HL-60 (cell line): ENCODE measurements around the gene RSRC1.

ENCODE experiments used
- DNase-seq, 2 experiments: peaks; one replicate each; pipeline ENCODE4 v3.0.0-alpha.2; 2010 to 2020; ENCODE audit warnings: low read depth in 1 of 2, low spot score in 1 of 2
- H3K27ac ChIP-seq: fragments of 250-450 bp; sonication (Bioruptor Pico); replicated peaks from 2 replicates; pipeline ENCODE4 v1.5.1; 2020; ENCODE audit warnings: mild to moderate bottlenecking, moderate library complexity
- H3K27me3 ChIP-seq: fragments of 250-450 bp; sonication (Bioruptor Pico); 2 replicates; pipeline ENCODE4 v1.5.1; 2021; ENCODE audit warnings: mild to moderate bottlenecking, moderate library complexity; ENCODE audit not compliant: insufficient read depth, poor library complexity, severe bottlenecking
- H3K4me3 ChIP-seq: replicated peaks from 2 replicates; pipeline ENCODE4 v1.5.1; 2011; ENCODE audit warnings: mild to moderate bottlenecking, control low read depth, low read length; ENCODE audit not compliant: insufficient read depth
- GABPA ChIP-seq: IDR thresholded peaks from 2 replicates; pipeline ENCODE4 v1.6.1; 2012; ENCODE audit warnings: low read depth
- POLR2AphosphoS5 ChIP-seq: IDR thresholded peaks from 2 replicates; pipeline ENCODE4 v1.6.1; 2012; ENCODE audit warnings: low read depth
- REST ChIP-seq: IDR thresholded peaks from 2 replicates; pipeline ENCODE4 v1.6.1; 2012; ENCODE audit warnings: low read depth; ENCODE audit not compliant: insufficient replicate concordance
- SPI1 ChIP-seq: IDR thresholded peaks from 2 replicates; pipeline ENCODE4 v1.6.1; 2012; ENCODE audit warnings: low read depth, mild to moderate bottlenecking, borderline replicate concordance
- TF ChIP-seq, protein P1 (sequence below): IDR thresholded peaks from one replicate; pipeline ENCODE4 v1.5.1; 2011; ENCODE audit warnings: low read length, control low read depth, inconsistent platforms; ENCODE audit not compliant: insufficient read depth

The RSRC1 gene

DNA sequence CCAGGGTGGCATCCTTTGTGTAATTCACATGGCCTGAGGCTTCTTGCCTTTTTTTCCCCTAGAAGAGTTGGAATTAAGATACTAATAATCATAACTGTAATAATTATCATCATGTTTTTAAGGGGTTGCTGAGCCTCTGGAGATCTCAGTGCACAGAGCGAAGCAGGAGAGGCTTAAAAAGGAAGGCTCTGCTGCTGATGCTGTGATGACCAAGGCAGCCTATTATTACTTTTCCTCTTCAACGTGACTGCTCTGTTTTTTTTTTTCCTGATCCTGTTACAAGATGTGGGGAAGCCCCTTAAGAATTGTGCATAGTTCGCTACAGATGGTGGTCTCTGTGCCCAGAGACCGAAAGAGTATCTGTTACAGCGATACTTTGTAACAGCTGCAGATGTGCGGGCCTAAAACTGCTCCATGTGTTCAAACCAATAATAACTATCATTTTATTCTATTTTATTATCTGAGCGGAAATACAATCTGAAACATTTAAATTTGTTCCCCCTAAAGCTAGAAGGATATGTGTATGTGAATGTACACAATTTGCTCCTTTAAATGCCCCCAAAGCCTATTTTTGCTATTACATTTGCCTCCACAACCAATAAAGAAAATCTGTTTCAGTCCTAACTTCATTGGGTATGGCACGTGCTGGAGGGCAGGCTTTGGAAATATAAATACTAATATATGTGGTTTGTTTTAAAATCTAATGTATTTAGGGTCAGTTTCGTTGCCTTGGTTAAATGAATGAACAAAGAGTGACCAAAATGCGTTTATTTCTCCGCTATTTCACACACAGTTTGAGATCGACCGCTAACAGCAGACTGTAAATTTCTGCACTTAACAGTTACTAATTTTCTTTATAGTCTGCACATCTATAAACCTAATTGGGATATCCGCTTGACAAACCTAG lies 8.3 kb upstream of the RSRC1 start:
- Histone ChIP-seq H3K27me3 (no peaks in the 10 kb centered on the region), H3K4me3 (no peak overlapping the region), H3K27ac (no peak overlapping the region)
- no peak for TF ChIP-seq POLR2AphosphoS5
- TF ChIP-seq REST, result no peak
- no peak for TF ChIP-seq GABPA
- TF ChIP-seq, protein P1, sequence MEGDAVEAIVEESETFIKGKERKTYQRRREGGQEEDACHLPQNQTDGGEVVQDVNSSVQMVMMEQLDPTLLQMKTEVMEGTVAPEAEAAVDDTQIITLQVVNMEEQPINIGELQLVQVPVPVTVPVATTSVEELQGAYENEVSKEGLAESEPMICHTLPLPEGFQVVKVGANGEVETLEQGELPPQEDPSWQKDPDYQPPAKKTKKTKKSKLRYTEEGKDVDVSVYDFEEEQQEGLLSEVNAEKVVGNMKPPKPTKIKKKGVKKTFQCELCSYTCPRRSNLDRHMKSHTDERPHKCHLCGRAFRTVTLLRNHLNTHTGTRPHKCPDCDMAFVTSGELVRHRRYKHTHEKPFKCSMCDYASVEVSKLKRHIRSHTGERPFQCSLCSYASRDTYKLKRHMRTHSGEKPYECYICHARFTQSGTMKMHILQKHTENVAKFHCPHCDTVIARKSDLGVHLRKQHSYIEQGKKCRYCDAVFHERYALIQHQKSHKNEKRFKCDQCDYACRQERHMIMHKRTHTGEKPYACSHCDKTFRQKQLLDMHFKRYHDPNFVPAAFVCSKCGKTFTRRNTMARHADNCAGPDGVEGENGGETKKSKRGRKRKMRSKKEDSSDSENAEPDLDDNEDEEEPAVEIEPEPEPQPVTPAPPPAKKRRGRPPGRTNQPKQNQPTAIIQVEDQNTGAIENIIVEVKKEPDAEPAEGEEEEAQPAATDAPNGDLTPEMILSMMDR, result no peak
- no peak for TF ChIP-seq SPI1
- DNase-seq, result no peak

GRCh38 chr3:158102242-158103080 lies 7.4 kb upstream of the RSRC1 start:
- Histone ChIP-seq H3K4me3 (no peak overlapping the region), H3K27ac (no peak overlapping the region), H3K27me3 (no peaks in the 10 kb centered on the region)
- no peak for TF ChIP-seq SPI1
- TF ChIP-seq, protein P1, result no peak
- no peak for TF ChIP-seq POLR2AphosphoS5
- TF ChIP-seq REST, result no peak
- no peak for TF ChIP-seq GABPA
- DNase-seq, result no peak

- Histone ChIP-seq H3K27ac (no peak overlapping the region), H3K27me3 (no peaks in the 10 kb centered on the region), H3K4me3 (no peak overlapping the region)
- TF ChIP-seq, protein P1, result no peak
- no peak for TF ChIP-seq SPI1
- no peak for TF ChIP-seq GABPA
- TF ChIP-seq REST, result no peak
- no peak for TF ChIP-seq POLR2AphosphoS5
- no peak for DNase-seq
Observed at GRCh38 chr3:158103081-158103886, 6.6 kb upstream of the RSRC1 start.
